NAMALWA (cell line): ENCODE data around the gene SRSF4.
"Not testable (repeated sequence)": the region's sequence is repeated elsewhere in the genome, so short reads cannot be mapped to it uniquely, and the experiment has no call there.

ENCODE experiments used
- DNase-seq: peaks from one replicate; pipeline ENCODE4 v3.0.0-alpha.2; 2015; ENCODE audit warnings: low spot score

The SRSF4 gene

GRCh38 chr1:29162476-29163138 lies 19.1 kb downstream of the SRSF4 start:
- DNase-seq = no peak

- DNase-seq = no peak
Observed at GRCh38 chr1:29162025-29162424, 19.7 kb downstream of the SRSF4 start.

GRCh38 chr1:29159773-29160172 lies 21.9 kb downstream of the SRSF4 start:
- no peak for DNase-seq

GRCh38 chr1:29157269-29157601 lies 24.5 kb downstream of the SRSF4 start:
- no peak for DNase-seq

DNA sequence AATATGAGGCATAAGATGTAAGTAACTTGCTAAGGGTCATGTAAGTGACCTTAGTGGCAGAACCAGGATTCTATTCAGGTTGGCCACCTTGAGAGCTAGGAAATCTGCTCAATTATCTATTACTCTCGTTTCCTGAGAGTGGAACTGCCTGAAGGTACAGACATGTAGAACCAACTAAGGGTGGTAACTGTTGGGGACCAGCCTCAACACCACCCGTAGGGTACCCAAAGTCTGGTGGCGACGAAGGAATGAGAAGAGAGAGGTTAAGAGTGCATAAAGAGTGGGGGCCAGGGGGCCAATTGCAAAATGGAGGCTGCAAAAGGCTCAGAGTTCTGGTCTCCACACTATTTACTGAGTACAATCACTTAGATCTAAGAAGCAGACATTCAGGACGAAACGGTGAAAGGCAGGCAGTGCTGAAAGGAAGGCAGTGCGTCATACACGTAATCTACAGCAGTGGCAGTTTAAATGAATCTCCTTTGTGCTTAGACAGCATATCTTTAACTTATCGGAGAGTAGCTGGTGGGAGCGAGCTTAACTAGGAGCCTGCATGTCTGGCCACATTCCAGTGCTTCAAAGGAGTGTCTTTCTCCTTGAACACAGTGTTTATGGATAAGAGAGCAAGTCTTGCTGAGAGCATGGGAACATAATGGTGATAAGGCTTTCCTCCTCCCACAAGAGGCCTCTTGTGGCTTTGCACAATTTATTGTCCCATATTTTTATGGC lies 25.0 kb downstream of the SRSF4 start:
- DNase-seq = no peak

DNA sequence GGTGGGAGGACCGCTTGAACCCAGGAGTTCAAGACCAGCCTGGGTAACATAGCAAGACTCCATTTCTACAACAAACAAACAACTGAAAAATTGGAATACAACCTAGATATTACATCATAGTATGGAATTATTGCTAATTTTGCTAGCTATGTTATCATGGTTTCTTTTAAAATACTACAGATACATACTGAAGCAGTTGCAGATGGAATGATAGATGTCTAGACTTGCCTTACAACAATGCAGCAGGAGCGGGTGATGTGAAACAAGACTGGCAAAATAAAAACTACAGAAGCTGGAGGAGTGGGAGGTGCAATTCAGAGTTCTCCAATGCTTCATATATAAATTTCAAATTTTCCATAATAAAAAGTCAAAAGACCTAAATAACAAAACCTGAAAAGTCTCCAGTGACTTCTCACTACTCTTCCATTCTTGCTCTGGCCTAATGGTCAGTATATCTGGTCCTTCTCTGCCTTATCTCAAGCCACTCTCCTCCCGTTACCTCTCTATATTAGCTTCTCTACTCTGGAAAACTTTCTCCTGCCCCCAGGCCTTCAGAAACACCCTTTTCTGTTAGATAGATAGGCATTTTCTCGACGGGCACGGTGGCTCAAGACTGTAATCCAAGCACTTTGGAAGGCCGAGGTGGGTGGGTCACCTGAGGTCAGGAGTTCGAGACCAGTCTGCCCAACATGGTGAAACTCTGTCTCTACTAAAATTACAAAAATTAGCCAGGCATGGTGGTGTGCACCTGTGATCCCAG lies 29.5 kb downstream of the SRSF4 start:
- no peak for DNase-seq

GRCh38 chr1:29150346-29150745 lies 31.4 kb downstream of the SRSF4 start:
- not testable (repeated sequence) for DNase-seq

- no peak for DNase-seq
Observed at GRCh38 chr1:29148656-29149491, 32.8 kb downstream of the SRSF4 start.

DNA sequence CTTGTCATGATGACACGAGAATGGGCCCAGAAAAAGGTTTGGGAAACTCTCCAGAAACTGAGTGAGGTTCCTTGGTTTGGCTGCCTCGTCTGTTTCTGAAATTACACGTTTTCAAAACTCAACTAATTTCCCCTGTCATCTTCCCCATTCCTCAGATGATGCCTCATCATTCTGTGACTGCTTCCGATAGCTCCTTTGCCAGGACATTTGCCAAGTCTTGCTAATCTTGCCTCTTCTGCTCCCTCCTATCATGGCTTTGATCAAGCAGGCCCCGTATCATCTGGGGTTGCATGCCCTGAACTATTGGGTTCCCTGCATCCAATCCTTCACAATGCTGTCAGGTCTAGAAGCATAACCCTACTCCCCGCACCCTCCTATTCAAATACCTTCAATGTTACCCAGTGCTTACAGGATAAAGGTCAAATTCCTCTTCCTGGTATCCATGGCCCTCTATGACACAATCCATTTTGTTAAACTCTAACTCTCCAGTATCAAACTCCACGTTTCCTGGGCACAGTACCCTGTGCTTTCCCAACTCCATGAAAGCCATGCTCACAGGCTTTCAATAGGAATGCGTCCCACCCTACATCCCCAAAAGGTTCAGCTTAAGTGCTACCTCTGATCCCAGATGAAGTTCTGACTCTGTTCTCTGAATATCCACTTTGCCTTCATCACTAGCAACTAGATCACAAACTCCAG lies 35.8 kb downstream of the SRSF4 start:
- no peak for DNase-seq

- no peak for DNase-seq
Observed at GRCh38 chr1:29144178-29144577, 37.5 kb downstream of the SRSF4 start.

- no peak for DNase-seq
Observed at GRCh38 chr1:29142714-29143113, 39.0 kb downstream of the SRSF4 start.

GRCh38 chr1:29136391-29136915 lies 45.2 kb downstream of the SRSF4 start:
- no peak for DNase-seq

GRCh38 chr1:29134695-29135028 lies 47.0 kb downstream of the SRSF4 start:
- DNase-seq = no peak

DNA sequence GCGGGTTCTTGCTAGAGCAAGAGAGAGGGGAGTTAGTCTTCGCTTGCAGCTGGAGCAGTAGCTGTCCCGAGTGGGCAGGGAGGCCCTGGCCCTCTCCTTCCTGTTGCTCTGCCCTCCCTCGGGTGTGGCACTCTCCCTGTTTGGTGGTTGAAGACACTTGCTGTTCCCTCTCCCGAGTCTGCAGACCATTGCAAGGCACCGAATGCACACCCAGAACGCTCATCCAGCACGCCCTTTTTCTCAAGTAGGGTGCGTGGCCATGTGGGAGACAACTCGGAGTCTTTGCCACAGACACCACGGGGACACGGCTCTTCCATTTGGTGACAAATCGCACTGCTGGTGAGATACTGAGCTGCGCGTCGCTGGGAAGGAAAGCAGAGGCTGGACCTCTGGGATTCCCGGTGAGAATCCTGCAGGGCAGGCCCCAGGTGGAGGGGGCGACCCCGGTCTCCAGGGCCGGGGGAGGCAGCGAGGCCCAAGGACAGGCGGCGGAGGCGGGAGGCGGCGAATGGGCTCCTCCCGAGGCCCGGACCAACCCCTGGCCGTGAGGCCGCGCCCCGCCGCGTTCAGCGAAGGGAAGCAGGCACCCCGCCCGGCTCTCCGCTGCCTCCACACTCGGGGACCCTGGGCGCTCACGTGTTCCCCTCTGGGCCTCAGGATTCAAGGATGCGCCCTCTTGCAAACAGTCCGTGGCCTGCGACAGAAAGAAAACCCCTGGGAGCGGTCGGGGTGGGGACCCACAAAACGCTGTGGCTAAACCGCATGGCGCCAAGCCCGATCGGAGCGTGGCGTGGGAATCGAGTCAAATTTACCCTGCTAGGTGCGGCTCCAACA lies 47.6 kb downstream of the SRSF4 start:
- no peak for DNase-seq

DNA sequence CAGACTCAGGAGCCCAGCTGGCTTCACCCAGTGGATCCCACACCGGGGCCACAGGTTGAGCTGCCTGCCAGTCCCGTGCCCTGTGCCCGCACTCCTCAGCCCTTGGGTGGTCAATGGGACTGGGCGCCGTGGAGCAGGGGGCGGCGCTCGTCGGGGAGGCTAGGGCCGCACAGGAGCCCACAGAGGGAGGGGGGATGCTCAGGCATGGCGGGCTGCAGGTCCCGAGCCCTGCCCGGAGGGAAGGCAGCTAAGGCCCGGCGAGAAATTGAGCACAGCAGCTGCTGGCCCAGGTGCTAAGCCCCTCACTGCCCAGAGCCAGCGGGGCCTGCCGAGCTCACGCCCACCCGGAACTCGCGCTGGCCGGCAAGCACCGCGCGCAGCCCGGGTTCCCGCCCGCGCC lies 50.6 kb downstream of the SRSF4 start:
- DNase-seq = not testable (repeated sequence)

DNA sequence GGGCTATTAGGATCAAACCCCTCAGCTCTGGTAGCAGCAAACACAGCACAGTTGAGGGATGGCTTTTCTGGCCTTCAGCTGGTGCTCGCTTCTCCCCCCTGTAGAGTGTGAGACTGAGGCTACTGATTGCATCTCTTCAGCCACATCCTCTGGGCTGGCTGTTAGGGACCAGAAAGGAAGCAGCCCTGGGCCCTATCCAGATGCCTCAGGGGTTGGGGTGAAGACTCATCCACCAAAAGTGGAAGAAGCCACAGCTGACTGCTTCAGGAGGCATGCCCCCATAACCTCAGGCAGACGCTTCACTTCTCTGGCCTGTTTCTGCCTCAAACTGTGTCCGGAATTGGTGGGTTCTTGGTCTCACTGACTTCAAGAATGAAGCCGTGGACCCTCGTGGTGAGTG lies 51.8 kb downstream of the SRSF4 start:
- DNase-seq = no peak

- DNase-seq = no peak
Observed at GRCh38 chr1:29128739-29129138, 53.0 kb downstream of the SRSF4 start.

DNA sequence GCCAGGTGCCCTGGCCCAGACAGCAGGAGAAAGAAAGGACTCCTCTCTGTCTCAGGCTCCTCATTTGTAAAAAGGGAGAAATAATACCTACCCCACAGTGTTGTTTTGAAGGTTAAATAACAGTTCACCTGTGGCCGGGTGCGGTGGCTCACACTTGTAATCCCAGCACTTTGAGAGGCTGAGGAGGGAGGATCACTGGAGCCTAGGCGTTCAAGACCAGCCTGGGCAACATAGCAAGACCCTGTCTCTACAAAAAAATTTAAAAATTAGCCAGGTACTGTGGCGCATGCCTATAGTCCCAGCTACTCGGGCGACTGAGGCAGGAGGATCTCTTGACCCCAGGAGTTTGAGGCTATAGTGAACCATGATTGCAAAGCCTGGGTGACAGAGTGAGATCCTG lies 55.5 kb downstream of the SRSF4 start:
- no peak for DNase-seq

- no peak for DNase-seq
Observed at GRCh38 chr1:29125788-29126187, 55.9 kb downstream of the SRSF4 start.

- no peak for DNase-seq
Observed at GRCh38 chr1:29125237-29125641, 56.5 kb downstream of the SRSF4 start.
